ENCODE data around the gene CHKA.

- TF ChIP-seq EZH2 (IDR thresholded peaks at IDR 0.05; ENCODE audit: insufficient read depth, poor library complexity, severe bottlenecking) (no peak), EZH2phosphoT487 (IDR thresholded peaks at IDR 0.05; ENCODE audit: insufficient read depth, low read depth) (no peak)
These were observed 4.2 kb downstream of the CHKA start for GRCh38 chr11:68116974-68117373.
